Skeletal muscle tissue (tissue), 4 donors: Measurements from ENCODE around the gene NCR1. TPM values are rescaled to one million over a fixed set of nuclear protein-coding genes. Genes with fewer than 3 reads are reported as not detected.
"Not testable (repeated sequence)": the region's sequence is repeated elsewhere in the genome, so short reads cannot be mapped to it uniquely, and the experiment has no call there.

Source experiments
- H3K27ac ChIP-seq: one replicate; pipeline ENCODE4 v1.7.0; 2013; ENCODE audit warnings: mild to moderate bottlenecking, low read depth, low read length, inconsistent platforms
- H3K27me3 ChIP-seq, 3 donors: one replicate each; pipeline ENCODE4 v1.7.0; 2013; ENCODE audit warnings: low read length in 3 of 3; ENCODE audit not compliant: control insufficient read depth in 3 of 3, insufficient read depth in 3 of 3
- H3K36me3 ChIP-seq, 3 donors: one replicate each; pipeline ENCODE4 v1.7.0; 2013; ENCODE audit warnings: low read length in 3 of 3; ENCODE audit not compliant: control insufficient read depth in 3 of 3, insufficient read depth in 3 of 3
- H3K4me1 ChIP-seq, 3 donors: one replicate each; pipeline ENCODE4 v1.7.0; 2013; ENCODE audit warnings: low read length in 3 of 3, mild to moderate bottlenecking in 3 of 3; ENCODE audit not compliant: control insufficient read depth in 3 of 3, insufficient read depth in 3 of 3
- H3K4me3 ChIP-seq, 3 donors: one replicate each; pipeline ENCODE4 v1.7.0; 2013; ENCODE audit warnings: low read length in 3 of 3
- H3K9ac ChIP-seq, 3 donors: one replicate each; pipeline ENCODE4 v1.7.0; 2013; ENCODE audit warnings: low read length in 3 of 3, mild to moderate bottlenecking in 3 of 3, moderate library complexity in 2 of 3, low read depth in 1 of 3
- H3K9me3 ChIP-seq, 3 donors: one replicate each; pipeline ENCODE4 v1.7.0; 2013; ENCODE audit warnings: low read length in 3 of 3; ENCODE audit not compliant: control insufficient read depth in 3 of 3
- total RNA-seq: library from RNA; depleted of rRNA; stranded (reverse); fragments of >200 nt; gene quantifications from one replicate; pipeline ENCODE4 v1.2.3, GENCODE V29; 2014
- donor health status: Osteomylitis.

The NCR1 gene
- total RNA-seq, 1 donor from 2014 or later, result not detected

- peaks cover 0 to 2% (median 0%) of the 10 kb centered on the region in 3 donors for H3K27me3 ChIP-seq
- no peaks in the 10 kb centered on the region for H3K9me3 ChIP-seq
- H3K9ac ChIP-seq, result no peak overlapping the region
- no peaks in the 10 kb centered on the region for H3K36me3 ChIP-seq
- no peaks in the 10 kb centered on the region for H3K4me1 ChIP-seq
- no peak overlapping the region for H3K4me3 ChIP-seq
- H3K27ac ChIP-seq, result no peak overlapping the region
Measured at GRCh38 chr19:54937926-54938325, 32.0 kb downstream of the NCR1 start.

GRCh38 chr19:54938906-54939305 lies 33.0 kb downstream of the NCR1 start:
- Histone ChIP-seq H3K36me3 (no peaks in the 10 kb centered on the region), H3K9ac (no peak overlapping the region), H3K27ac (no peak overlapping the region), H3K27me3 (peaks cover 0 to 2% (median 0%) of the 10 kb centered on the region in 3 donors), H3K4me3 (no peak overlapping the region), H3K9me3 (no peaks in the 10 kb centered on the region), H3K4me1 (no peaks in the 10 kb centered on the region)

GRCh38 chr19:54939538-54939937 lies 33.6 kb downstream of the NCR1 start:
- H3K27ac ChIP-seq, H3K4me3 ChIP-seq, H3K36me3 ChIP-seq, H3K9ac ChIP-seq, H3K4me1 ChIP-seq, H3K27me3 ChIP-seq, H3K9me3 ChIP-seq: not testable (repeated sequence)

GRCh38 chr19:54943772-54944361 lies 37.9 kb downstream of the NCR1 start:
- H3K4me3 ChIP-seq, H3K36me3 ChIP-seq, H3K27me3 ChIP-seq, H3K4me1 ChIP-seq, H3K9me3 ChIP-seq, H3K27ac ChIP-seq, H3K9ac ChIP-seq: not testable (repeated sequence)

GRCh38 chr19:54947381-54947780 lies 41.4 kb downstream of the NCR1 start, which contains the start of gene NLRP7:
NLRP7 (minus strand) TSS chr19:54947530.
- Histone ChIP-seq H3K4me3 (no peak within 1 kb of the TSS), H3K36me3 (no peaks in the 10 kb centered on the region), H3K9ac (no peak within 1 kb of the TSS), H3K4me1 (no peaks in the 10 kb centered on the region), H3K27ac (no peak within 1 kb of the TSS), H3K9me3 (no peaks in the 10 kb centered on the region), H3K27me3 (no peaks in the 10 kb centered on the region)

- H3K36me3 ChIP-seq, result no peaks in the 10 kb centered on the region
- no peaks in the 10 kb centered on the region for H3K27me3 ChIP-seq
- no peak overlapping the region for H3K9ac ChIP-seq
- no peak overlapping the region for H3K4me3 ChIP-seq
- H3K9me3 ChIP-seq, result peaks cover 0 to 2% (median 0%) of the 10 kb centered on the region in 3 donors
- H3K27ac ChIP-seq, result no peak overlapping the region
- H3K4me1 ChIP-seq, result no peaks in the 10 kb centered on the region
Measured at GRCh38 chr19:54949412-54949811, 43.5 kb downstream of the NCR1 start.

GRCh38 chr19:54950580-54950979 lies 44.6 kb downstream of the NCR1 start:
- H3K9me3 ChIP-seq, H3K4me3 ChIP-seq, H3K4me1 ChIP-seq, H3K27me3 ChIP-seq, H3K36me3 ChIP-seq, H3K9ac ChIP-seq, H3K27ac ChIP-seq: not testable (repeated sequence)

- H3K9me3 ChIP-seq, result peaks cover 0 to 3% (median 2%) of the 10 kb centered on the region in 3 donors
- H3K27ac ChIP-seq, result no peak overlapping the region
- H3K9ac ChIP-seq, result no peak overlapping the region
Measured at GRCh38 chr19:54952591-54953344, 46.8 kb downstream of the NCR1 start.

GRCh38 chr19:54953345-54953713 lies 47.4 kb downstream of the NCR1 start:
- H3K27ac ChIP-seq, H3K9ac ChIP-seq, H3K4me3 ChIP-seq, H3K9me3 ChIP-seq, H3K36me3 ChIP-seq, H3K4me1 ChIP-seq, H3K27me3 ChIP-seq: not testable (repeated sequence)

More at GRCh38 chr19:54952591-54953344, 46.8 kb downstream of the NCR1 start:
- no peaks in the 10 kb centered on the region for H3K4me1 ChIP-seq
- no peak overlapping the region for H3K4me3 ChIP-seq
- H3K36me3 ChIP-seq, result no peaks in the 10 kb centered on the region
- no peaks in the 10 kb centered on the region for H3K27me3 ChIP-seq

GRCh38 chr19:54955376-54955775 lies 49.4 kb downstream of the NCR1 start:
- H3K27ac ChIP-seq, result no peak overlapping the region
- H3K9ac ChIP-seq, result no peak overlapping the region

More at GRCh38 chr19:54955376-54955775, 49.4 kb downstream of the NCR1 start:
- H3K36me3 ChIP-seq, result no peaks in the 10 kb centered on the region
- no peak overlapping the region for H3K4me3 ChIP-seq
- H3K9me3 ChIP-seq, result peaks cover 0 to 3% (median 2%) of the 10 kb centered on the region in 3 donors
- H3K27me3 ChIP-seq, result no peaks in the 10 kb centered on the region
- H3K4me1 ChIP-seq, result no peaks in the 10 kb centered on the region
